GM18519 (cell line): ENCODE results near the gene LRTM2.

Experiments
- ATAC-seq: cut with Tn5 transposase; IDR thresholded peaks from one replicate; pipeline ENCODE4 v1.9.1; 2021; ENCODE audit warnings: mild to moderate bottlenecking, moderate library complexity; ENCODE audit not compliant: unreplicated experiment, low FRiP score

The LRTM2 gene

GRCh38 chr12:1827826-1828805 lies 7.8 kb downstream of the LRTM2 start:
- ATAC-seq: no peak

GRCh38 chr12:1828856-1829255 lies 8.5 kb downstream of the LRTM2 start:
- no peak for ATAC-seq

GRCh38 chr12:1829306-1829900 lies 9.0 kb downstream of the LRTM2 start:
- ATAC-seq: no peak

GRCh38 chr12:1830401-1830845 lies 10.1 kb downstream of the LRTM2 start:
- no peak for ATAC-seq

GRCh38 chr12:1830981-1831963 lies 10.9 kb downstream of the LRTM2 start:
- no peak for ATAC-seq

- no peak for ATAC-seq
Measured at GRCh38 chr12:1832801-1833595, 12.6 kb downstream of the LRTM2 start.

GRCh38 chr12:1833596-1834028 lies 13.2 kb downstream of the LRTM2 start:
- ATAC-seq: no peak

- ATAC-seq: no peak
Measured at GRCh38 chr12:1834186-1834925, 14.0 kb downstream of the LRTM2 start.

- ATAC-seq: no peak
Measured at GRCh38 chr12:1835211-1836131, 15.1 kb downstream of the LRTM2 start.

GRCh38 chr12:1836241-1836803 lies 16.0 kb downstream of the LRTM2 start:
- no peak for ATAC-seq

- ATAC-seq: no peak
Measured at GRCh38 chr12:1836854-1837421, 16.6 kb downstream of the LRTM2 start.

GRCh38 chr12:1837541-1838204 lies 17.3 kb downstream of the LRTM2 start:
- ATAC-seq: no peak

- ATAC-seq: no peak
Measured at GRCh38 chr12:1838205-1838993, 18.0 kb downstream of the LRTM2 start.

- ATAC-seq: no peak
Measured at GRCh38 chr12:1838994-1839365, 18.6 kb downstream of the LRTM2 start.

- ATAC-seq: no peak
Measured at GRCh38 chr12:1839464-1839863, 19.1 kb downstream of the LRTM2 start.
